HG02798 (cell line): Measurements from ENCODE around the gene GATAD1.
"Not testable (repeated sequence)": the region's sequence is repeated elsewhere in the genome, so short reads cannot be mapped to it uniquely, and the experiment has no call there.

Experiments
- ATAC-seq: cut with Tn5 transposase; IDR thresholded peaks from one replicate; pipeline ENCODE4 v1.9.1; 2021; ENCODE audit warnings: mild to moderate bottlenecking; ENCODE audit not compliant: unreplicated experiment, poor library complexity

GATAD1 gene

DNA sequence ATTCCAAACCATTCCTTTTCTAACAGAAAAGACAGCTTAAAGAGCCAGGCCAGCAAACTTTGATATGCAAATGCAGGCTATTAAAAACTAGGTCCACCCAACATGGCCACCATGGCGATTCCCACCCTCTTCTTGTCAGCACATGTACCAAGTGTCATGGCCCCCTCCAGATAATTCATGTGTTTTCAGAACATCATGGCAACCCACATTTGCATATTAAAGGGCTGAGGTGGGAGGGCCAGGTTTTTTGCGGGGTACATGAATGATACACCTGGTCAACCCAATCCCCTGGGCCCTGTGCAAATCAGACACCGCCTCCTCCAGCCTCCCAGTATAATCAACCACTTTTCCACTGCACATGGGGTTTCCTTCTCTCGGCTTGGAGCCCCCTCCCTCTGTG lies 31.4 kb downstream of the GATAD1 start:
- no peak for ATAC-seq

DNA sequence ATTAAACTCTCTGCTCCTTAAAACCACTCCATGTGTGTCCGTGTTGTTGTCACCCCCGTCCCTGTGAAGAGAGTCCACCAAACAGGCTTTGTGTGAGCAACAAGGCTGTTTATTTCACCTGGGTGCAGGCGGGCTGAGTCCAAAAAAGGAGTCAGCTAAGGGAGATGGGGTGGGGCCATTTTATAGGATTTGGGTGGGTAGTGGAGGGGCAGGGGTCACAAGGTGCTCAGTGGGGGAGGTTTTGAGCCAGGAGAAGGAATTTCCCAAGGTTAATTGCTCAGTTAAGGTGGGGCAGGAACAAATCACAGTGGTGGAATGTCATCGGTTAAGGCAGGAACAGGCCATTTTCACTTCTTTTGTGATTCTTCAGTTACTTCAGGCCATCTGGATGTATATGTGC lies 31.9 kb downstream of the GATAD1 start:
- not testable (repeated sequence) for ATAC-seq

DNA sequence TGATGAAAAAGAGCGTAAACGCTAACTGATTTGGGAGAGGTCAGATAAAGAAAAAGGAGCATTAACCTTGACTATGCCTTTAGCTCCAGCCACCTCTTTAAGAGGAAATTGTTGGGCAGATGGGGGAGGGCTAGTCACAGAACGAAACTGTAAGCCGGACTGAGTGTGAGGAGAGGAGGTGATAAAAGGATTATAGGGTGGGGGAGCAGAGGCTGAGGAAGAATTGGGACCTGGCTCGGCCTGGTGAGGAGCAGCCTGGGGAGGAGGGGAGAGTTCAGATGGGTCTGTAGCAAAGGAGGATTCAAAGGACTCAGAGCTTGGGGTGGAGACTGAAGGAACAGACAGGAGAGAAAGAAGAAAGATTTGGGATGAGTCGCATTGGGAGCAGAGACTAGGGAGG lies 36.3 kb downstream of the GATAD1 start:
- ATAC-seq = not testable (repeated sequence)

DNA sequence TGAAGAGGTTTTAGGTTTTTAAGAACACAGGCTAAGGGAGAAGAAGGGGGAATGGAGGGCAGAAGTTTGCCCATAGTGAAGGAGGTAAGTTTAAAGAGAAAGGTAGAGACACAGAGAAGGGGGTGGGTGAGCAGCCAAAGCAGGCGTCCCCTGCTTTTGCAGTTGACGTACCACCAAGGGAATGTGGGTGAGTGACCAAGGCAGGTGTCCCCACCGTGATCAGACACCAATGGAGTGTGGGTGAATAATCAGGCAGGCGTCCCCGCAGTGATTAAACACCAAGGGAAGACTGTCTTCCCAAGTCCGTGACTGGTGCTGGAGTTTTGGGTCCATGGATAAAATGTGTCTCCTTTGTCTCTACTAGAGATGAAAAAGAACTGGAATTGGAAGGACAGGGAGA lies 36.9 kb downstream of the GATAD1 start:
- not testable (repeated sequence) for ATAC-seq

DNA sequence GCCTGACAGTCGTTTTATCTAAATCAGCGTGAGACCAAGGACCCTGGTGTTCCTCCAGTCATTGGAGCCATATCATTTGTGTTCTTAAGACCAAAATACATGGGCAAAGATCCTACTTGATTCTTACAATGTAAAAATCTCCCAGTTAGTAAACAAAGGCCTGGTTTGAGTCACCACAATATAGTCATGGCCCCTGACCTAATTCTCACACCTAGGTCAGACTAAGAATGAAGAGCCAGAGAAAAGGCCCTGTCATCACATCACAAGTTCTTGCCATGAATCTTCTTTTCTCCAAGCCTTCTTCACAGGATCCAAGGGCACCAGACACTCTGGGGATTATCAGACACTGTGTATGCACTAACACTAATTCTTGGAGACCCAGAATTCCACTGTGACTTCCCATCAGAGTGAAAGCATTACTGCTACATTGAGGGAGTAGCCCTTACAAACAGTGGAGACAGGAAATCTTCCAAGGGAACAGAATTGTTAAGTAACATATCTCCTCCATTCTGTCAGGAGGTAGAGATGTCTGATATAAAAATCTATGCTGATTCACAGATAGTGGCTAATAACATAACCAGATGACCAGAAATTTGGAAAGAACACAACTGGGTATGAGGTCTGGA lies 38.1 kb downstream of the GATAD1 start:
- no peak for ATAC-seq

DNA sequence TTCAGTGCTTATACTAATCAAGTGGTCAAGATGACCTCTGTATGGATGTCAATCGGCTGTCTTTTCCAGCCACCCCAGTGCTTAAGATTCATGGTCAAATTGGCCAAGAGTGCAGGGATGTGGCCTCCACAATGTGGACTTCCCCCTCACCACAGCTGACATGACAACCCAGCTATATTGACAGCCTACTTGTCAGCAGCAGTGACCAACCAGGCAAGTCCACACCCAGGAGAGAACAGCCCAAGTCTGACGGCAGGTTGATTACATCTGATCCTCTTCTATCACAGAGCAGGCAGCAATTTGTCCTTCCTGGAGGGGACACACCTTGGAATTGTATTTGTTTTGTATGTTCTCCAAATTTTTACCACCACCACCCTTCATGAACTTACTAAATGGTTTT lies 38.7 kb downstream of the GATAD1 start:
- no peak for ATAC-seq

DNA sequence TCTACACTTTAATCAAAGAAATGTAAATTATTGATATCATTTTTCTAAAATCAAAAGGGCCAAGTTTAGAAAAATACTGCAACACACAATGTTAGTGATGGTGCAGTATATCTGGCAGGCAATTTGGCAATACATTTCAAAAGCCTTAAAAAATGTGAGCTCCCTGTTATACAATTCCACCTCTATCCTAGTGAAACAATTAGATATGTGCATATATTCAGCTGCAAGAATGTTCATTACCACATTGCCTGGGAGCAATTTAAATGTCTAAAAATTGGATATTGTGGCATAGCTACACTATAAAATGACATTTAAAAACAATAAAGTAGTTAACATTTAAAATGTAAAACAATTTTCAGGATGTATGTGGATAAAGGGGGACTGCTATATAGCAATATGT lies 40.5 kb downstream of the GATAD1 start:
- no peak for ATAC-seq

DNA sequence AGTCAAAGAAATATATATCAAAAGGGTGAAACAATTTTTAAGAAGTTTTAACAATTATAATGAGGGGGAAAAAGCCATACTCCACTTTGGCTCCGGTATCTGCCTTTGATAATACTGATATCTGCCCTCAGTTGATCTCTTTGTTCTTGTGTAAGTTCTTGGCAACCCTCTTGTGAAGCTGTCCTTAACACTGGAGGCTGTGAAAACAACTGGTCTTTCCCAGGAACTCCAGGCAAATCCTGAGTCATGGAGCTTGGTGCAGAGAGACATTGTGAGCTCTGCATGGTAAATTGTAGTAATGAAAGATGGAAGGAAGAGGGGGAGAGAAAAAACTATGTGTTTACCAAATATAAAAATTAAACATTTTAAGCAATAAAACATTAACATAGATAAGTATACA lies 42.4 kb downstream of the GATAD1 start:
- ATAC-seq = no peak

DNA sequence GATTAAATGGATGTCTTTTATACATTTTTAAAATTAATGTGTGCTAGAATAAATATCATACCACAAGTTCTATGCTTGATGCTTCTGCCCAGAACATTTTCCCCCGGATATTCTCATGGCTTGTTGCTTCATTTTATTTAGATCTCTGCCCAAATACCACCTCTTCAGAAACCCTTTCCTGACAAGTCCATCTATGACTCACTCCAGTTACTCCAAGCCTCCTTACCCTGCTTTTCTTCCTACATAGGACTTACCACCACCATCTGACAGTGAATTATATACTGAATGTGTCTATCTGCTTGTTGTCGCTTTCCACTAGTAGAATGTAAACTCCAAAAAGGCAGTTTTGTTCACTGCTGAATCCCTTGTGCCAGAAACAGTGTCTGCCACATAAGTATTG lies 49.6 kb downstream of the GATAD1 start:
- no peak for ATAC-seq

DNA sequence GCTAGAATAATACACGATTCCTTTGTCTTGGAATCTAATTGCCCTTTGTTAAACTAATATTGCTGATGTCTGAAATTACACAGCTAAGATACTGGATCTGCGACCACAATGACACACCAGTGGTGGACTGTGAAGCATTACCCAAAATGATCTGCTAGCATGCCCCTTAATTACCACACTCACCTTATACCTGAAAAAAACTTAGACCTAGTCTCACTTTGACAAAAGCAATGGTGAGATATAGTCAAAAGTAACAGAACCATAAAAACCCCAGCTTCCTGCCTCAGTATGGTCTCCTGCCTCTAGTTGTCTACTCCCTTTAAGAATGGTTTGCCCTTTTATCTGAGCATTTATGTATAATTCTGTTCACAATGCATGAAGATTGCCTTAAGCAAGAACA lies 51.3 kb downstream of the GATAD1 start:
- ATAC-seq = no peak

DNA sequence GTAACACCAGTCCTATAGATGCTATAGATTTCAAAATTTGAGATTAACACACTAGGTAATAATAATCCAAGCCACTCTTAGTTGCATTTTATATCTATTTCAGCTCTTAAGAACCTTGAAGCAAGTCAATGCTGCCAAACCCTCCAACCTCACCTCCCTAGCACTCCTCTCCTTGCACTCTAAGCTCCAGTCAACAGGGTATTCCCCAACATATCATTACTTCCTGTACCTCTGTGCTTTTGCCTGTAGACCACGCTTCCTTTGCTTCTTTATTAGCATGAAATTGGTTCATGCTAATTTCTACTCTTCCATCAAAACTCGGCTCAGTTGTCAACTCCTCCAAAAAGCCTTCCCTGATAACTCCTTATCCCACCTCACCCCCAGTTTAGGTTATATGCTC lies 56.5 kb downstream of the GATAD1 start:
- ATAC-seq = no peak

DNA sequence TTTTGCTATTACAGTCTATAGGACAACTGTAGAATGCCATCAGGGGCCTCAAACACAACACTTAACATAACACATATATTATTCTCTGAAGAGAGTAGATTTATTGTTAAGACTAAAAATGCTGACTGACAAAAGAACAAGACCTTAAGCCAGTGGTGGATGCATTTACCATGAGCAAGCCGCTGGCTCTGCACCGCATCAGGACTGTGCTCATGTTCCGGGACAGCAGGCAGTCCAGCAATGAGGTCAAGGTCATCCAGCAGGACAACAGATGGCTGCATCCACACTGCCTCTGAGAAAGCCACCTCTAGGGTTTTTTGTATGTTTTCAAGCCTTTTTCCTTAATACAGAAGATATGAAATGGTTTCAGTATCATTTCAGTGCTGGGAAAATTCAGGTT lies 57.3 kb downstream of the GATAD1 start:
- ATAC-seq = no peak

DNA sequence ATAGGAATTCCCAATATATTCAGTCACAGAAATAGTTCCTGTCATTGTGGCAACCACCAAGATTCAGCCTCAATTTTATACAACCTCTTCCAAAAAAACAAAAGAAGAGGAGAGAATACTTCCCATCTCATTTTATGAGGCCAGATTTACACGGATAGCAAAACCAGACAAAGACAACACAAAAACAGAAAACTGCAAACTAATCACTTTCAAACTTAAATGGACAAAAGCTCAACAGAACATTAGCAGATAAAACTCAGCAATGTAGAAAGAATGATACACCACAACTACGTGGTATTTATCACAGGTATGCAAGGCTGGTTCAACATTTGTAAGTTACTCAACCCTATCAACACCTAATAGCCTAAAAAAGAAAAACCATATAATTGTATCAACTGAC lies 59.1 kb downstream of the GATAD1 start:
- no peak for ATAC-seq

DNA sequence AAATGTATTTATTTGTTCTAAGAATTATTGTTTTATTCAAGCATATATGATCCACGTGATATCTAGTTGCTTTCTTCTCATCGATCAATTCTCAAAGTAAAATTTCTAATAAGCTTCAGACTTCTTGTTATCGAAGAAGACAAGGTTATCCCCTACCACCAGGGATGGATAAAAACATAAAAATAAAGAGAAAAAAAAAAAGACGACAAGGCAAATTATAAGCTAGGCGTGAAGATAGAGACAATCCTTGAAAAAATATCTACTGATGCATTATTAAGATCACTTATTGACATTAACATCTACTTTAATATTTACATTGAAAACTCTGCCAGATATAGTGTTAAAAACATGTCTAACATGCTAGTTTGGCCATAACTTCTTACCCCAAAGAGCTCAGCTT lies 61.7 kb downstream of the GATAD1 start:
- no peak for ATAC-seq
